Loucy (cell line): Measurements from ENCODE around the gene KLHL35.

Experiments
- CTCF ChIP-seq: fragments of 200-600 bp; sonication (generic); conservative IDR thresholded peaks from 2 replicates; pipeline ENCODE4 v1.5.1; 2014; ENCODE audit warnings: mild to moderate bottlenecking, antibody characterized with exemption, low read length
- EZH2phosphoT487 ChIP-seq: fragments of 200-600 bp; IDR thresholded peaks from 2 replicates; pipeline ENCODE4 v1.6.1; 2018; ENCODE audit warnings: antibody characterized with exemption, mild to moderate bottlenecking, moderate library complexity, borderline replicate concordance

GRCh38 chr11:75380716-75381420 is 52.1 kb downstream of the KLHL35 start:
- TF ChIP-seq CTCF = no peak
- TF ChIP-seq EZH2phosphoT487 = no peak
